Measurements from ENCODE around the gene COLEC11.
A peak's percentile ranks its signal among the peaks of the same experiment; 100 is the strongest.

COLEC11 gene

DNA sequence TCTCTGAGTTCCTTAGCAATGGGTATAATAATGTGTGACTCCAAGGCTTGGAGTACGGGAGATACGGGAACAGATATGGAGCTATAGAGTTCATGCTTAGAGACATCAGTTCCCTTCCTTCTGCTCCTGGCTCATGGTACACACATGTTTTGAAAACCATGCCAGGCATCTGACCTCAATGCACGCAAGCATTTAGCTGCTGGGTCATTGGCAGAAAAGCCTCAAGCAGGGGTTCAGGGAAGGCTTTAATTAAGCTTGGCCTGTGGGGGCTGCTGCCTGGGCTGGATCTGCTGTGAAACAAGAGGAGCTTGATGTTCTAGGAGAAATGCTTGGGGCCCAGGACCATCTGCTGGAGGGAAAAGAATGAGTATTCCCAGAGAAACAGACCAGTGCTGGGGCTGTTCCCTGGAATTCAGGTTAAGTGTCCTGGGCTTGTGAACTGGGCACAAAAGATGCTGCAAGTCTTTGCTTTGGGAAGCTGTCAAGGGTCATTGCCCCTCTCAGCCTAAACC lies 66.3 kb downstream of the COLEC11 start:
- Mint-ChIP-seq H3K4me1 (no peaks in the 10 kb centered on the region), H3K36me3 (no peaks in the 10 kb centered on the region), H3K4me3 (no peak overlapping the region), H3K27me3 (no peaks in the 10 kb centered on the region), H3K9me3 (no peaks in the 10 kb centered on the region), H3K27ac (no peak overlapping the region)
- peak; percentile 11 for DNase-seq
- CTCF ChIA-PET: interaction anchor here (0.7 kb wide), 1 partner anchor 67 kb away, joined by 3 read pairs; no protein-coding TSS in a partner anchor

DNA sequence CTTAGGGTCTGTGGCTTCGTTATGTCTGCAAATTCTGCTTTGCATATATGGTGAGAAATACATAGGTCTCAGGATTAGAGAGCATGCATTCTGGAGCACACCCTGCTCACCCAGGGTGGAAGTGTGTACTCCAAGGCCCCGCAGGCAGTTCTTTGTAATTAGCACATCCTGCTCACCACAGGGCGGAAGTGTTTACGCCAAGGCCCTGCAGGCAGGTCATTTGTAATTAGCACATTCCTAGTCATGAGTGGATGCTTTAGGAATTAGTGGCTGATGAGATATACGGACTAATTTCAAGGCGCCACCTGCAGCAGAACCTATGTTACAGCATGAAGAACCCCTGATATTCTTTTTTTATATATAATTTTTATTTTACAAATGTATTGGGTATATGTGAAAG lies 67.3 kb downstream of the COLEC11 start:
- Mint-ChIP-seq H3K4me3 (no peak overlapping the region), H3K27ac (no peak overlapping the region), H3K36me3 (no peaks in the 10 kb centered on the region), H3K9me3 (no peaks in the 10 kb centered on the region), H3K27me3 (peaks cover 4% of the 10 kb centered on the region), H3K4me1 (no peaks in the 10 kb centered on the region)
- CTCF ChIA-PET: no interaction called here
- DNase-seq: no peak

DNA sequence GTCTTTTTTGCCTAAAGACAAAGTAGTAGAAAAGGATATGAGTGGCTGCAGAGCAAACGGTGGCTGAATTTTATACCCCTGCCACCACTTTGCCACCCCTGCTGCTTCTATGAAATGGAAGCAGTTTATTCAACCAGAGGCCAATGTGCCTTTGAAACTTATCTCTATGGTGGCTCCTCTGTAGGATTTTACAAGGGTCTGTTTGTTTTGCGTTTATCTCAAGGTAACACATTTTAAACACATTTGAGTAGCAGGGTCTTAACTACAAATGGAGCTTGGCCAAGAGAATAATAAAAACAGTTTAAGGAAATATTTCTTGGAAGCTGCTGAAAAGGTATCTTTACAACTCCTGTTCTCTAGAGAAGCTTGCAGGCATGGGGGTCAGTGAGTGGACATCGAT lies 69.2 kb downstream of the COLEC11 start:
- Mint-ChIP-seq H3K4me1 (no peaks in the 10 kb centered on the region), H3K9me3 (no peaks in the 10 kb centered on the region), H3K36me3 (no peaks in the 10 kb centered on the region), H3K27ac (no peak overlapping the region), H3K27me3 (peaks cover 4% of the 10 kb centered on the region), H3K4me3 (no peak overlapping the region)
- no peak for DNase-seq
- CTCF ChIA-PET: interaction anchor here (0.5 kb wide), 1 partner anchor 49 kb away, joined by 4 read pairs; no protein-coding TSS in a partner anchor

DNA sequence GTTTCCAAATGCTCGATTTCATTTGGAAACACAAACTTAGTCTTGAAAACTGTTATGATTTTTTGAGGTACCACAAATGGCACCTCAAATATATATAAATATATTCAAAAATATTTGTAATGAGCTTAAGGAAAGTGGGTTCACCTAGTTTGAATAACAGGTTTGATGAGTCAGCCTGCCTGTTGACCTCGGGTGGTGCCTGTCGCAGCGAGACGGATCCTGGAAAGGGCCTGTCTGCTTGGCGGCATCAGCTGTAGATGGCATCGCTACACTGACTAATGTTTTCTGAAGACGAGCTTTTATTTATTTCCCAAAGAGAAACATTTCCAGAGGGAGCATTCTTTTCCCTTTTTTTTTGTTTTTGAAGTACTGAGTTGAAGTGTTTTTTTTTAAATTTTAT lies 70.0 kb downstream of the COLEC11 start:
- H3K4me1 Mint-ChIP-seq: no peaks in the 10 kb centered on the region
- CTCF ChIA-PET: no interaction called here

DNA sequence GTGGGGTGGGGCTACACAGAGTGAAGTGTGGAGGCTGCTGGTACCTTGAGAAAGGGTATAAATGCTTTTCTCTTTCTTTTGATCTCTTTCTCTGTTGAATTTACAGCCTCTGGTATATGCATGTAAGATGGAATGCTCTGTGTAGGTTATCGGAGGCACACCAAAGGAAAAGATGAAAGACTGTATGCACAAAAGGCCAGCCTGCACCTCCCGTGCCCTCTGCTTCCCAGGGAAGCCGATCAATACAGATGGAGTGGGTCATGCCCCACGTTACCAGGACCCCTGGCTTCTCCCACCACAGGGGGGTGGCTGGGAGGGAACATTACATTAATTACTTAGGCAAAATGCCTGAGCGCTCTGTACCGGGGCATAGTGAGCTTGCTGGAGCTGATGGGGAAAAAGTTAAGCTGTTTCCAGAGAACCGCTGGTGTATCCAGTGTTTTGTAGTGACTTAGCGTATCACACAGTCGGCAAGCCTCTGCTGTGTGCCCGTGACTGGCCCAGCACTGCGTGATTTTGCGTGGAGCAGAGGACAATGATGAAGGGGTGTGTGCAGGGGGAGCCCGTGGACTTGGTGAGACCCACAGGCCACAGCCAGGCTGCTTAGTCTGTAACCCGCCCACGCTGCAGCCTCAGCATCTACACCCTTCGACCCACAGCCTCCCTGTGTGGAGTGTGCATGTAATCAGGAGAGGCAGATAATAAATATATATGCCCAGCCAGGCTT lies 71.1 kb downstream of the COLEC11 start:
- Mint-ChIP-seq H3K27ac (no peak overlapping the region), H3K9me3 (no peaks in the 10 kb centered on the region), H3K4me1 (no peaks in the 10 kb centered on the region), H3K27me3 (peaks cover 4% of the 10 kb centered on the region), H3K36me3 (no peaks in the 10 kb centered on the region), H3K4me3 (no peak overlapping the region)
- DNase-seq: peak; percentile 6
- CTCF ChIA-PET: no interaction called here

More for the DNA sequence above, 70.0 kb downstream of the COLEC11 start:
- Mint-ChIP-seq H3K36me3 (no peaks in the 10 kb centered on the region), H3K27ac (no peak overlapping the region), H3K27me3 (peaks cover 4% of the 10 kb centered on the region), H3K4me3 (no peak overlapping the region), H3K9me3 (no peaks in the 10 kb centered on the region)
- no peak for DNase-seq

DNA sequence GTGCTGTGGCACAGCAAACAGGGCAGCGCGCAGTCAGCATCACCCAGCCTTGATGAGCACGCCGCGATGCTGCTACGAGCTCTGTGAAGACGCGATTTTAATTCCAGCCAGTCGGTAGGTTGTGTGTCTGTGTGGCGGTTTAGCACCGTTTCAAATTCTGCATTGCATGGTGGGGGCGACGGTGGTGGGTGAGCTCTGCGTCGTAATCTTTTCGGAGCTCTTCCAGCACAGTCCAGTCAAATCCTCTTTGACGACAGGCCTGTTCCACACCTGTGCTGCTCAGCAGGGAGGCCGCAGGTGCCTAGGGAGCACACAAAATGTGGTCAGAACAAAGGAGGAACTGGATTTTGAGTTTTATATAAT lies 71.7 kb downstream of the COLEC11 start:
- DNase-seq: no peak
- Mint-ChIP-seq H3K27ac (no peak overlapping the region), H3K4me1 (no peaks in the 10 kb centered on the region), H3K36me3 (no peaks in the 10 kb centered on the region), H3K9me3 (no peaks in the 10 kb centered on the region), H3K27me3 (peaks cover 4% of the 10 kb centered on the region), H3K4me3 (no peak overlapping the region)
- CTCF ChIA-PET: no interaction called here

DNA sequence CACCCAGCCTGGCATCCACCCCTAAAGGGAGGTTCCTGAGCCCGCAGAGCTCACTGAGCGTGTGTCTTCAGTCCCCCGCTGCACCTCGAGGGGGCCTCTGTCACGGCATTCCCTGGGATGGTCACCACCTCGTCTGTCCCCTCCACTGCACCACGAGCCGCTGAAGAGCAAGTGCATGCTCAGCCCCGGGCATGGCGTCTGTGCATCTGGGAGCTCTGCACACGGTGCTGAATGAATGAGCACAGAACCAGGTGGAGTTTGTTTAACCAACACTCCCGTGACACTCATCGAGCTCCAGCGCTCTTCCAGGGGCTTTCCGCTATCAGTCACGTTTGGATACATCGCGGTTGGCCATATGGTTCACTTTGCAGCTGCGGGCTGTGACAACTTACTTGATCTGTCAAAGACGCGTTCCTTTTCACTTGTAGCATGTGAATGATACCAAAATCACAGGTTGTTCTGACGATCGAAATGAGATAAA lies 72.3 kb downstream of the COLEC11 start:
- CTCF ChIA-PET: no interaction called here
- H3K36me3 Mint-ChIP-seq: no peaks in the 10 kb centered on the region
- no peaks in the 10 kb centered on the region for H3K9me3 Mint-ChIP-seq
- peaks cover 4% of the 10 kb centered on the region for H3K27me3 Mint-ChIP-seq
- H3K4me3 Mint-ChIP-seq: no peak overlapping the region
- no peaks in the 10 kb centered on the region for H3K4me1 Mint-ChIP-seq
- no peak overlapping the region for H3K27ac Mint-ChIP-seq
- no peak for DNase-seq

DNA sequence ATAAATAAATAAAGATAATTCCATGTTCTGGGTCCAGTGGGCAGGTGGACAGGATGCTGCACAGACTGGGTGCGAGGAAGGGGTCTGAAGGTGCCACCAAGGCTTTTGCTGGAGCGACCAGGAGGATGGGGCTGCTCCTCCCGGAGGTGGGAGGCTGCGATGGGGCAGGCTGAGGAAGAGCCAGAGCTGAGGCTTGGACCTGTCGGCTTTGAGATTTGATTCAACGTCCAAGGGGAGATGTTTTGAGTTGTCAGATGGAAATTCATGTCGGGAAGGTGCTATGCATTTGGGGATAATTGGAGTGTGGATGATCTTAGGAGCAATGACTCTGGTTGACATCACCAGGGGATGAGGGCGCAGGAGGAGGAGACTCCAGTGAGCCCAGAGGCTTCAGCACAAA lies 74.7 kb downstream of the COLEC11 start:
- CTCF ChIA-PET: no interaction called here
- H3K27ac Mint-ChIP-seq: no peak overlapping the region
- H3K27me3 Mint-ChIP-seq: peaks cover 17% of the 10 kb centered on the region
- no peaks in the 10 kb centered on the region for H3K4me1 Mint-ChIP-seq
- H3K9me3 Mint-ChIP-seq: no peaks in the 10 kb centered on the region
- DNase-seq: no peak
- no peaks in the 10 kb centered on the region for H3K36me3 Mint-ChIP-seq
- H3K4me3 Mint-ChIP-seq: no peak overlapping the region

DNA sequence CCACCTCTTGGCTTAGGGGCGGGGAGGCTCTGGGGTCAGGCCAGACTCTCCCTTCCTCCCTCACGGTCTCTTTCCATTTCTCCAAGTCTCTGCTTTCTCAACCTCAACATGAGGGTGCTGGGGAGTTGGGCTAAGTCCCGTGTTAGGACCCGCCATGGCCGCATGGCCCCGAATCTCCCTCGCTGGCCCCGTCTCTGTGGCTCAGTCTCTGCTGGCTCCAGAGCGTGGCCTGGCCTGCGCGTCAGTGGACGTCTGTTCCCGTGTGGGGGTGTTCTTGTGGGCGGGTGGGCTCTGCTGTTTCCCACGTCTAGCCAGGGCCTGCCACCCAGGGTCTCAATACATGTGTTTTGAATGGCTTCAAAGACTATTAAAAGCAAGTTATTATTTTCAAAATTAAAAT lies 75.5 kb downstream of the COLEC11 start:
- Mint-ChIP-seq H3K4me3 (no peak overlapping the region), H3K36me3 (no peaks in the 10 kb centered on the region), H3K27ac (no peak overlapping the region), H3K4me1 (no peaks in the 10 kb centered on the region), H3K9me3 (no peaks in the 10 kb centered on the region), H3K27me3 (peaks cover 17% of the 10 kb centered on the region)
- CTCF ChIA-PET: no interaction called here
- no peak for DNase-seq

DNA sequence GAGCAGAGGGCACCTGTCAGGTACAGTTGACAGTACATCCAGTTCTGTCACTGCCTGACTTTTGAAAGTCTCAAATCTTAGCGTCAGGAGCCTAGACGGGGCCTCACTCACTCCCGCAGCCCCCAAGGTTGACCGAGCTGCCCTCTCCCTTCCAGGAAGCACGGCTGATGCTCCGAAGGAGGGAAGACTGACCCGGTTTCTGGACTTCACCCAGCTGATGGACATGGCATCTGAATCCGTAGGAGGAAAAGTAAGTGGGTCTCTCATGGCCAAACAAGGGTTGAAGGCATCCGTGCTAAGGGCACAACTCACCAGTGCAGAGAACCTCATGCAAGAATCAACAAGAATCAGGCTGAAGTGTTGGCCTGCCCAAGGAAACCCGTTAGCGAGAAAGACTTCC lies 76.0 kb downstream of the COLEC11 start:
- no peak for DNase-seq
- H3K4me3 Mint-ChIP-seq: no peak overlapping the region
- no peaks in the 10 kb centered on the region for H3K36me3 Mint-ChIP-seq
- CTCF ChIA-PET: no interaction called here
- peaks cover 17% of the 10 kb centered on the region for H3K27me3 Mint-ChIP-seq
- no peaks in the 10 kb centered on the region for H3K9me3 Mint-ChIP-seq
- H3K27ac Mint-ChIP-seq: no peak overlapping the region
- H3K4me1 Mint-ChIP-seq: no peaks in the 10 kb centered on the region

DNA sequence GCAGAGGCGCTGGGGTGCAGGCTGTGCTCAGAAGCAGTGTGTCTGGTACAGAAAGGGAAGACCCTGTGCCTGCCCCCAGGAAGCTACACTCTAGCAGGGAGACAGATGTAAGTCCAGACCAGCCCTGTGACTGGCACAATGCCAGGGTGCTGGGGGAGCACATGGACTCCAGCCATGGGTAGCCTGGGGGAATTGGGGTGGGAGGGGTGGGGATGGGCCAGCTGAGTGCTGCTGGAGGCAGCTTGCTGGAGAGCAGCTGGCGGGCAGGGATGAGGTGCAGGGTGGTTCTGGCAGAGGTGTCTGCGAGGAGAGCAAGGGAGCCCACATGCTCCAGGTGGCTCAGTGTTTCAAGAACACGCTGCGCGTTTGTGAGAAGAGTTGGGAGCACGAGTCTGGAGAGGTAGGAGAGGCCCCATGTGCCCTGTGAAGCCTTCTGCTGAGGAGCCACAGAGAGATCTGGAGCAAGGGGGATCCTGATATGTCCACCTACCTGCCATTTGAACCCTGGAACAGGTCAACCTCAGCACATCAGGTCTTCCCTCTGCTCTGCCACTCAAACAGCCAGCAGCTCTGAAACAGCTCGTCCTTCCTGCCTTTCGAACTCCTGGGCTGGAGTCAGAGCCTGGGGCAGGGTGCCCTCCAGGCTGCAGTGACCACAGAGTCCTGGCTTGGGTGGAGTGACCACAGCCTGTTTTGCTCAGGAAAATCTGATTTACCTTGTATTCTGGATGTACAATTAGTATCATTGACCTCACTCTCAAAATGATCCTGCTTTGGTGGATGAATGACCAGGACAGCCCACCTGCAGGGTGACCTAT lies 78.2 kb downstream of the COLEC11 start:
- CTCF ChIA-PET: no interaction called here
- DNase-seq: no peak
- Mint-ChIP-seq H3K27ac (no peak overlapping the region), H3K4me1 (no peaks in the 10 kb centered on the region), H3K36me3 (no peaks in the 10 kb centered on the region), H3K4me3 (no peak overlapping the region), H3K9me3 (no peaks in the 10 kb centered on the region), H3K27me3 (peaks cover 13% of the 10 kb centered on the region)

DNA sequence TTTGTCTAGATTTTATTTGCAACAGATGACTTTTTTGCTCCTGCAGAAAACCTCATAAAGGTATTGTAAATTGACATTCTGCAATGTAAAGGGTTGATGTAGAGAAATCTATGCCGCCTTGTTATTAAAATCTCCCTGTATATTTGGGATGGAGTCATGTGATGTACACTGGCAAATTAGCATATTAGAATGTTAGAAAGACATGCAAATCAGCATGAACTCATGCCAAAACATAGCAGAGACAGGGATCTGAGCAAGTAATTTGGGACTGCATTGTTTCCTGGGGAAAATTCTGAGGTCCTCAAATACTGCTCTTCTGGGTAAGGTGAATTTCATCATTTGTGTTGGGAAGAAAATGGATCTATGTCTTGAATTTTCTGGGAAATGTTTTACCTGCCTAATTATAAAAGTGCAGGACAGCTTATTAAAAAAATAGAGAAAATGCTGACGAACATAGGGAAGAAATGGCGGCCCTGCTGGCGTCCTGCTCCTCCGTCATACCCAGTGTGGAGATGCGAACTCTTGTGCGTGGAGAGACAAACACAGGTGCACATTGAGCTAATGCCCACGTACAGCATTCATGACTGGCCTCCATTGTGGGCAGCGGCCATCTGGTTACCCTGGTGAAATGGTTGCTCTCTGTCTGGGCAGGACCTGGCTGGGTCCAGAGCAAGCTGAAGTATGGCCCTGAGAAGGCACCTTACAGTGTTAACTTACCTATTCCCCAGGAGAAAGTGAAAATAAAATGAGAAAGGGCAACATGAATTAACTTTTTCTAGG lies 79.3 kb downstream of the COLEC11 start:
- CTCF ChIA-PET: interaction anchor here (0.6 kb wide), 1 partner anchor 135 kb away, joined by 3 read pairs; no protein-coding TSS in a partner anchor
- H3K9me3 Mint-ChIP-seq: no peaks in the 10 kb centered on the region
- H3K27me3 Mint-ChIP-seq: peaks cover 13% of the 10 kb centered on the region
- no peak overlapping the region for H3K27ac Mint-ChIP-seq
- no peak overlapping the region for H3K4me3 Mint-ChIP-seq
- no peak for DNase-seq
- no peaks in the 10 kb centered on the region for H3K4me1 Mint-ChIP-seq
- H3K36me3 Mint-ChIP-seq: no peaks in the 10 kb centered on the region

DNA sequence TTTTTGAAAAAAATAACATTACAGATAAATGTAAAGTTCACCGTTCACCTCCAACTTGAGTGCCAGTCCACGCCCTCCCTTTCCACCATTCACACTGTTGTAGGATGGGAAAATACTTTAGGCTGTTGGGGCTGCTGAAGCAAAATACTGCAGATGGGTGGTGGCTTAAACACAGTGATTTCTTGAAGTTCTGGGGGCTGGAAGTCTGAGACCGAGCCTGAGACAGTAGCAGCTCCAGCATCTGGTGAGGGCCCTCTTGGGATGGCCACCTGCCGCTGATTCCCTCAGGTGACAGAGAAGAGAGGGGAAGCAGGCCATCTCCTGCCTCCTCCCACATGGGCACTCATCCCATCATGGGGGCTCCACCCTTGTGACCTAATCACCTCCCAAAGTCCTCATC lies 80.8 kb downstream of the COLEC11 start:
- no peaks in the 10 kb centered on the region for H3K4me1 Mint-ChIP-seq
- no peaks in the 10 kb centered on the region for H3K36me3 Mint-ChIP-seq
- H3K27me3 Mint-ChIP-seq: peaks cover 13% of the 10 kb centered on the region
- CTCF ChIA-PET: no interaction called here
- no peak overlapping the region for H3K4me3 Mint-ChIP-seq
- no peak overlapping the region for H3K27ac Mint-ChIP-seq
- no peak for DNase-seq
- no peaks in the 10 kb centered on the region for H3K9me3 Mint-ChIP-seq

DNA sequence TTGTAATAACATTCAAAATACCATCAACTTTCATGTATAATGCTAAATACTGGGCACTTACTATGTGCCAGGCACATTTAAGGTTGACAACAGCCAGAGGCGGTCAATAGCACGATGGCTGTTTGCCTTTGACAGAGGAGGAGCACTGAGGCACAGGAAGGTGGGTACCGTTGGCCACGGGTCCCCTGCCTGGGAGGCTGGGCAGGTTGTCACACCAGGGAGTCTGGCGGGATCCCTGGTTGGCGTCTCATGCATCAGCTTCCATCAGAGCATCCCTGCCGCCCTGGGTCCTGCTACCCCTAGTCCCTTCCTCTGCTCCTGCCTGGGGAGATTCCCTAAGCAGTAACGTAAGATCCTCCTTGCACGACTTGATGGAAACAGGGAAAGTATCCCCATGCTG lies 82.5 kb downstream of the COLEC11 start:
- no peaks in the 10 kb centered on the region for H3K36me3 Mint-ChIP-seq
- H3K27ac Mint-ChIP-seq: no peak overlapping the region
- H3K4me1 Mint-ChIP-seq: no peaks in the 10 kb centered on the region
- peaks cover 13% of the 10 kb centered on the region for H3K27me3 Mint-ChIP-seq
- no peak overlapping the region for H3K4me3 Mint-ChIP-seq
- no peaks in the 10 kb centered on the region for H3K9me3 Mint-ChIP-seq
- CTCF ChIA-PET: no interaction called here
- no peak for DNase-seq

Measured in activated naive CD4-positive, alpha-beta T cell treated with anti-CD3 and anti-CD28 coated beads, Interleukin-2, amount 10 ng/mL, durations not matched to agents 7 days and 5 days (primary cell).